SK-N-SH (cell line): ENCODE results near the gene C2CD3. TPM values are rescaled to one million over a fixed set of nuclear protein-coding genes. Genes with fewer than 3 reads are reported as not detected.

ENCODE experiments used
- CTCF ChIA-PET: fragments of 300-600, 350-600 bp; formaldehyde crosslinking; extraction: SDS; loops from one replicate; lab custom pipeline; 2021; lab: Yijun Ruan, JAX
- POLR2A ChIA-PET: fragments of 350-600 bp; sonication (Branson Sonifier 250); formaldehyde crosslinking; extraction: SDS; loops from one replicate; lab custom pipeline; 2020; ENCODE audit warnings: antibody characterized with exemption, inconsistent platforms; lab: Yijun Ruan, JAX
- DNase-seq: peaks from one replicate; pipeline ENCODE4 v3.0.0; 2012
- H2AFZ ChIP-seq: fragments of 200-600 bp; sonication (generic); 2 replicates; pipeline ENCODE4 v1.8.1; 2016; ENCODE audit warnings: antibody characterized with exemption, mild to moderate bottlenecking, low read depth
- H3F3A ChIP-seq: fragments of 200-600 bp; sonication (generic); replicated peaks from 2 replicates; pipeline ENCODE3; 2016; ENCODE audit warnings: antibody characterized with exemption, mild to moderate bottlenecking; ENCODE audit not compliant: insufficient read depth
- H3K27ac ChIP-seq, 2 experiments: fragments of 200-500 bp in 1 of 2; fragments of 200-600 bp in 1 of 2; sonication (Bioruptor generic) in 1 of 2; sonication (generic), shearing (Covaris generic) in 1 of 2; 2 replicates each; pipeline versions ENCODE4 v1.5.1 to v1.6.1; 2014 to 2016; ENCODE audit warnings: low read depth in 2 of 2, inconsistent platforms in 1 of 2, low read length in 1 of 2, mild to moderate bottlenecking in 1 of 2, mixed read lengths in 1 of 2
- H3K27me3 ChIP-seq: fragments of 200-600 bp; sonication (generic), shearing (Covaris generic); 2 replicates; pipeline ENCODE4 v1.6.1; 2016; ENCODE audit warnings: mixed run types; ENCODE audit not compliant: insufficient read depth
- H3K36me3 ChIP-seq, 2 experiments: fragments of 200-500 bp in 1 of 2; fragments of 200-600 bp in 1 of 2; sonication (Bioruptor generic) in 1 of 2; sonication (generic) in 1 of 2; replicated peaks in 1 of 2; 2 replicates each; pipeline versions ENCODE3 to v1.5.1; 2014 to 2016; ENCODE audit warnings: low read length in 1 of 2, mild to moderate bottlenecking in 1 of 2; ENCODE audit not compliant: insufficient read depth in 2 of 2, control insufficient read depth in 1 of 2
- H3K4me1 ChIP-seq, 2 experiments: fragments of 200-500 bp in 1 of 2; fragments of 200-600 bp in 1 of 2; sonication (Bioruptor generic) in 1 of 2; sonication (generic), shearing (Covaris generic) in 1 of 2; 2 replicates each; pipeline versions ENCODE4 v1.5.1 to v1.6.1; 2014 to 2016; ENCODE audit warnings: low read depth in 1 of 2, low read length in 1 of 2, mixed run types in 1 of 2; ENCODE audit not compliant: insufficient read depth in 2 of 2, control insufficient read depth in 1 of 2
- H3K4me2 ChIP-seq: fragments of 200-600 bp; sonication (generic), shearing (Covaris generic); 2 replicates; pipeline ENCODE4 v1.6.1; 2017; ENCODE audit warnings: mixed run types
- H3K4me3 ChIP-seq, 2 experiments: fragments of 200-500 bp in 1 of 2; fragments of 200-600 bp in 1 of 2; sonication (Bioruptor generic) in 1 of 2; sonication (generic), shearing (Covaris generic) in 1 of 2; 2 replicates each; pipeline versions ENCODE4 v1.5.1 to v1.8.1; 2014 to 2016; ENCODE audit warnings: low read depth in 2 of 2, inconsistent platforms in 1 of 2, low read length in 1 of 2, mild to moderate bottlenecking in 1 of 2, mixed read lengths in 1 of 2, moderate library complexity in 1 of 2
- H3K79me2 ChIP-seq: fragments of 200-600 bp; sonication (generic); 2 replicates; pipeline ENCODE4 v1.8.1; 2017; ENCODE audit warnings: mild to moderate bottlenecking; ENCODE audit not compliant: insufficient read depth
- H3K9ac ChIP-seq: fragments of 200-600 bp; sonication (generic); 2 replicates; pipeline ENCODE4 v1.6.1; 2017; ENCODE audit warnings: mixed run types
- H3K9me2 ChIP-seq: fragments of 200-600 bp; sonication (generic); 2 replicates; pipeline ENCODE4 v1.6.1; 2017; ENCODE audit warnings: mixed run types
- H3K9me3 ChIP-seq: fragments of 200-600 bp; sonication (generic); 2 replicates; pipeline ENCODE4 v1.6.1; 2017; ENCODE audit warnings: mixed run types, mild to moderate bottlenecking, moderate library complexity
- H4K20me1 ChIP-seq: fragments of 200-600 bp; sonication (generic); 2 replicates; pipeline ENCODE4 v1.6.1; 2017; ENCODE audit warnings: mild to moderate bottlenecking, mixed run types; ENCODE audit not compliant: insufficient read depth
- CHD2 ChIP-seq: fragments of 150-350 bp; IDR thresholded peaks from 2 replicates; pipeline ENCODE4 v1.6.1; 2018; ENCODE audit warnings: low read length; ENCODE audit not compliant: partially characterized antibody
- ELF1 ChIP-seq: IDR thresholded peaks from 2 replicates; pipeline ENCODE4 v1.4.0; 2012
- FOSL2 ChIP-seq: IDR thresholded peaks from 2 replicates; pipeline ENCODE4 v1.4.0; 2012; ENCODE audit warnings: low read depth, mild to moderate bottlenecking, moderate library complexity, borderline replicate concordance
- GABPA ChIP-seq: IDR thresholded peaks from 2 replicates; pipeline ENCODE4 v1.4.0; 2012; ENCODE audit warnings: low read depth, mild to moderate bottlenecking
- GATA2 ChIP-seq: sonication (generic); formaldehyde crosslinking; IDR thresholded peaks from 2 replicates; pipeline ENCODE4 v1.5.0; 2020; ENCODE audit warnings: mild to moderate bottlenecking, missing genetic modification reagents
- IRF3 ChIP-seq: fragments of 150-350 bp; IDR thresholded peaks from 2 replicates; pipeline ENCODE4 v1.6.1; 2016; ENCODE audit warnings: mild to moderate bottlenecking, low read depth, low read length
- JUND ChIP-seq: IDR thresholded peaks from 2 replicates; pipeline ENCODE4 v1.4.0; 2012
- NRF1 ChIP-seq: IDR thresholded peaks from 2 replicates; pipeline ENCODE4 v1.6.1; 2012; ENCODE audit warnings: low read depth, mild to moderate bottlenecking, low read length
- PBX3 ChIP-seq: IDR thresholded peaks from 2 replicates; pipeline ENCODE4; 2012
- RAD21 ChIP-seq: IDR thresholded peaks from 2 replicates; pipeline ENCODE4 v1.6.1; 2012; ENCODE audit warnings: mild to moderate bottlenecking, low read length
- RFX5 ChIP-seq: IDR thresholded peaks from 2 replicates; pipeline ENCODE4 v1.6.1; 2012; ENCODE audit warnings: mild to moderate bottlenecking, improper control_type of control experiment, low read length
- SIN3A ChIP-seq: IDR thresholded peaks from 2 replicates; pipeline ENCODE4 v1.6.1; 2012; ENCODE audit warnings: low read depth, mild to moderate bottlenecking, low read length, moderate library complexity, borderline replicate concordance
- SMC3 ChIP-seq: IDR thresholded peaks from 2 replicates; pipeline ENCODE4 v1.6.1; 2012; ENCODE audit warnings: low read depth, low read length, improper control_type of control experiment
- TCF12 ChIP-seq: IDR thresholded peaks from 2 replicates; pipeline ENCODE4 v1.4.0; 2012
- TEAD4 ChIP-seq: IDR thresholded peaks from 2 replicates; pipeline ENCODE4 v1.4.0; 2012; ENCODE audit warnings: mild to moderate bottlenecking, borderline replicate concordance; ENCODE audit not compliant: insufficient read depth
- WGBS: methylation state at CpG from one replicate; pipeline ENCODE4 v1.1.6; 2017; ENCODE audit warnings: low lambda C conversion rate; 5-methylcytosine and 5-hydroxymethylcytosine counted together
- polyA plus RNA-seq, 3 experiments: library from polyadenylated mRNA; depleted of rRNA; stranded (reverse); fragments of >200 nt; gene quantifications; 2 replicates each; pipeline ENCODE4 v1.2.3, GENCODE V29; 2012
- TF ChIP-seq, protein P1 (sequence below): IDR thresholded peaks from 2 replicates; pipeline ENCODE4 v1.4.0; 2012; ENCODE audit warnings: low read depth
- TF ChIP-seq, protein P2 (sequence below): fragments of 150-350 bp; IDR thresholded peaks from 2 replicates; pipeline ENCODE4 v1.6.1; 2017; ENCODE audit warnings: antibody characterized with exemption, low read length, low read depth, borderline replicate concordance
- TF ChIP-seq, protein P3 (sequence below): fragments of 200-600 bp; sonication (generic); IDR thresholded peaks from 2 replicates; pipeline ENCODE4 v1.6.1; 2017; ENCODE audit warnings: antibody characterized with exemption, mild to moderate bottlenecking, moderate library complexity

C2CD3 gene
- polyA plus RNA-seq, 1 of the 3 experiments (the other 2 are of a cell fraction) = 7.0 TPM

DNA sequence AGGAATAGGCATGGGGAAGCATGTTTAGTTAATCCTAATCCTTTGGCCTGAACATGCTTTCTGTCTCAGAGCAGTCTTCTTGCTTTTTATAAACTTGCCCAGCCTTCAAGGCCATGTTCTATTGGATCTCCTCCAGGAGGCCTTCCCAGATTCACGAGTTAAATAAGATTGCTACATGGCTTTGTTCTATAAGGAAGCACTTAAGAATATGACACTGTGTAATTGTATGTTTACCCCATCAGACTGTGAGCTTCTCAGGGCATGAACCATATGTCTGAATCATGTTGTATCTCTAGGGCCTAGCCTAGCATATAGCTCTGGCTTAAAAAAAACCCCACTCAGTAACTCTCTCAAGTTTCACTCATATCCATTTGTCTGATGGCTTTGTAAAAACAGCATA, 135.5 kb downstream of the C2CD3 start:
- no peak overlapping the region for H3K4me2 ChIP-seq
- no peaks in the 10 kb centered on the region for H3K27me3 ChIP-seq
- TF ChIP-seq, protein P1, sequence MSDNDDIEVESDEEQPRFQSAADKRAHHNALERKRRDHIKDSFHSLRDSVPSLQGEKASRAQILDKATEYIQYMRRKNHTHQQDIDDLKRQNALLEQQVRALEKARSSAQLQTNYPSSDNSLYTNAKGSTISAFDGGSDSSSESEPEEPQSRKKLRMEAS = no peak
- TF ChIP-seq RAD21 = no peak
- TF ChIP-seq TCF12 = no peak
- TF ChIP-seq, protein P2, sequence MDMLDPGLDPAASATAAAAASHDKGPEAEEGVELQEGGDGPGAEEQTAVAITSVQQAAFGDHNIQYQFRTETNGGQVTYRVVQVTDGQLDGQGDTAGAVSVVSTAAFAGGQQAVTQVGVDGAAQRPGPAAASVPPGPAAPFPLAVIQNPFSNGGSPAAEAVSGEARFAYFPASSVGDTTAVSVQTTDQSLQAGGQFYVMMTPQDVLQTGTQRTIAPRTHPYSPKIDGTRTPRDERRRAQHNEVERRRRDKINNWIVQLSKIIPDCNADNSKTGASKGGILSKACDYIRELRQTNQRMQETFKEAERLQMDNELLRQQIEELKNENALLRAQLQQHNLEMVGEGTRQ = no peak
- no peak for TF ChIP-seq GABPA
- TF ChIP-seq RFX5 = no peak
- TF ChIP-seq PBX3 = no peak
- TF ChIP-seq JUND = no peak
- TF ChIP-seq IRF3 = no peak
- TF ChIP-seq SMC3 = no peak
- TF ChIP-seq SIN3A = no peak
- TF ChIP-seq TEAD4 = no peak
- TF ChIP-seq GATA2 (CRISPR knock-in tag) = no peak
- TF ChIP-seq ELF1 = no peak
- no peak for TF ChIP-seq CHD2
- TF ChIP-seq, protein P3, sequence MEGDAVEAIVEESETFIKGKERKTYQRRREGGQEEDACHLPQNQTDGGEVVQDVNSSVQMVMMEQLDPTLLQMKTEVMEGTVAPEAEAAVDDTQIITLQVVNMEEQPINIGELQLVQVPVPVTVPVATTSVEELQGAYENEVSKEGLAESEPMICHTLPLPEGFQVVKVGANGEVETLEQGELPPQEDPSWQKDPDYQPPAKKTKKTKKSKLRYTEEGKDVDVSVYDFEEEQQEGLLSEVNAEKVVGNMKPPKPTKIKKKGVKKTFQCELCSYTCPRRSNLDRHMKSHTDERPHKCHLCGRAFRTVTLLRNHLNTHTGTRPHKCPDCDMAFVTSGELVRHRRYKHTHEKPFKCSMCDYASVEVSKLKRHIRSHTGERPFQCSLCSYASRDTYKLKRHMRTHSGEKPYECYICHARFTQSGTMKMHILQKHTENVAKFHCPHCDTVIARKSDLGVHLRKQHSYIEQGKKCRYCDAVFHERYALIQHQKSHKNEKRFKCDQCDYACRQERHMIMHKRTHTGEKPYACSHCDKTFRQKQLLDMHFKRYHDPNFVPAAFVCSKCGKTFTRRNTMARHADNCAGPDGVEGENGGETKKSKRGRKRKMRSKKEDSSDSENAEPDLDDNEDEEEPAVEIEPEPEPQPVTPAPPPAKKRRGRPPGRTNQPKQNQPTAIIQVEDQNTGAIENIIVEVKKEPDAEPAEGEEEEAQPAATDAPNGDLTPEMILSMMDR = no peak
- no peak for TF ChIP-seq NRF1
- TF ChIP-seq FOSL2 = no peak
- H3K4me1 ChIP-seq = no peaks in the 10 kb centered on the region
- ChIA-PET CTCF (no interaction called here), POLR2A (no interaction called here)
- H3K27ac ChIP-seq = no peak overlapping the region
- no peaks in the 10 kb centered on the region for H3K9me3 ChIP-seq
- 85% methylated on average over 1 of the region's 1 CpG for WGBS
- H2AFZ ChIP-seq = no peak overlapping the region
- peaks cover 31 to 86% of the 10 kb centered on the region in 2 experiments for H3K36me3 ChIP-seq
- DNase-seq = no peak
- H4K20me1 ChIP-seq = no peaks in the 10 kb centered on the region
- H3K9me2 ChIP-seq = no peaks in the 10 kb centered on the region
- no peak overlapping the region for H3K4me3 ChIP-seq
- H3K9ac ChIP-seq = no peak overlapping the region
- H3F3A ChIP-seq = no peaks in the 10 kb centered on the region
- no peaks in the 10 kb centered on the region for H3K79me2 ChIP-seq
